ENCODE results near the gene SMO.
"Not testable (repeated sequence)": the region's sequence is repeated elsewhere in the genome, so short reads cannot be mapped to it uniquely, and the experiment has no call there.

SMO gene

GRCh38 chr7:129170441-129171021 lies 17.9 kb upstream of the SMO start:
- H4K20me1 ChIP-seq (ENCODE audit: control insufficient read depth, insufficient read depth, low read depth, low read length) = no peaks in the 10 kb centered on the region
- peaks cover 35% of the 10 kb centered on the region for H3K36me3 ChIP-seq (ENCODE audit: control insufficient read depth, low read length)
- H3K9me3 ChIP-seq (ENCODE audit: control insufficient read depth, insufficient read depth, low read length) = no peaks in the 10 kb centered on the region
- H3K4me3 ChIP-seq (ENCODE audit: low read length) = peak overlapping the region; percentile 77
- TF ChIP-seq EZH2phosphoT487 (IDR thresholded peaks at IDR 0.05; ENCODE audit: borderline replicate concordance, low read length) = no peak
- TF ChIP-seq, protein P1, sequence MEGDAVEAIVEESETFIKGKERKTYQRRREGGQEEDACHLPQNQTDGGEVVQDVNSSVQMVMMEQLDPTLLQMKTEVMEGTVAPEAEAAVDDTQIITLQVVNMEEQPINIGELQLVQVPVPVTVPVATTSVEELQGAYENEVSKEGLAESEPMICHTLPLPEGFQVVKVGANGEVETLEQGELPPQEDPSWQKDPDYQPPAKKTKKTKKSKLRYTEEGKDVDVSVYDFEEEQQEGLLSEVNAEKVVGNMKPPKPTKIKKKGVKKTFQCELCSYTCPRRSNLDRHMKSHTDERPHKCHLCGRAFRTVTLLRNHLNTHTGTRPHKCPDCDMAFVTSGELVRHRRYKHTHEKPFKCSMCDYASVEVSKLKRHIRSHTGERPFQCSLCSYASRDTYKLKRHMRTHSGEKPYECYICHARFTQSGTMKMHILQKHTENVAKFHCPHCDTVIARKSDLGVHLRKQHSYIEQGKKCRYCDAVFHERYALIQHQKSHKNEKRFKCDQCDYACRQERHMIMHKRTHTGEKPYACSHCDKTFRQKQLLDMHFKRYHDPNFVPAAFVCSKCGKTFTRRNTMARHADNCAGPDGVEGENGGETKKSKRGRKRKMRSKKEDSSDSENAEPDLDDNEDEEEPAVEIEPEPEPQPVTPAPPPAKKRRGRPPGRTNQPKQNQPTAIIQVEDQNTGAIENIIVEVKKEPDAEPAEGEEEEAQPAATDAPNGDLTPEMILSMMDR (IDR thresholded peaks at IDR 0.05; ENCODE audit: low read depth, low read length, poor library complexity, severe bottlenecking) = no peak
- no peaks in the 10 kb centered on the region for H3K9me2 ChIP-seq (replicated peaks; ENCODE audit: control insufficient read depth, low read length)
- H3K79me2 ChIP-seq (ENCODE audit: control insufficient read depth, low read length) = no peaks in the 10 kb centered on the region
- peaks cover 20% of the 10 kb centered on the region for H3F3A ChIP-seq (ENCODE audit: control insufficient read depth, insufficient read depth)
- peak overlapping the region; percentile 81 for H3K27ac ChIP-seq (ENCODE audit: low read depth, low read length)
- peak overlapping the region; percentile 98 for H3K4me2 ChIP-seq (ENCODE audit: low read length)
- H3K27me3 ChIP-seq (ENCODE audit: control insufficient read depth, low read length) = no peaks in the 10 kb centered on the region
- peaks cover 33% of the 10 kb centered on the region for H3K4me1 ChIP-seq (ENCODE audit: control insufficient read depth, low read length)

DNA sequence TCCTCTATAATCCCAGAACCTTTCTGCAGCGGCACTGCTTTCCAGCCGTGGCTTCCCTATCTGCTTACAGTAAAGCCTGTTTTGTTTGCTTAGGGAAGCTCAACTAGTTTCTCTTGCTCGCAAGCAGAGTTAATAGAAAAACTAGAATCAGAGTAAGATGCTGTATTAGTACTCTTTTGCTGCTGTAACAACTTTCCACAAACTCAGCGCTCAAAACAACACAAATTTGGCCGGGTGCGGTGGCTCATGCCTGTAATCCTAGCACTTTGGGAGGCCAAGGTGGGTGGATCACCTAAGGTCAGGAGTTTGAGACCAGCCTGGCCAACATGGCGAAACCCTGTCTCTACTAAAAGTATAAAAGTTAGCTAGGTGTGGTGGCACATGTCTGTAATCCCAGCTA lies 14.6 kb upstream of the SMO start:
- not testable (repeated sequence) for H3K36me3 ChIP-seq (ENCODE audit: control insufficient read depth, low read length); H3K27me3 ChIP-seq (ENCODE audit: control insufficient read depth, low read length); H4K20me1 ChIP-seq (ENCODE audit: control insufficient read depth, insufficient read depth, low read depth, low read length); H3K79me2 ChIP-seq (ENCODE audit: control insufficient read depth, low read length); H3K4me2 ChIP-seq (ENCODE audit: low read length); H3K9me3 ChIP-seq (ENCODE audit: control insufficient read depth, insufficient read depth, low read length); H3K9me2 ChIP-seq (replicated peaks; ENCODE audit: control insufficient read depth, low read length); H3K27ac ChIP-seq (ENCODE audit: low read depth, low read length); H3K4me3 ChIP-seq (ENCODE audit: low read length)
- peaks cover 17% of the 10 kb centered on the region for H3K4me1 ChIP-seq (ENCODE audit: control insufficient read depth, low read length)
- peaks cover 12% of the 10 kb centered on the region for H3F3A ChIP-seq (ENCODE audit: control insufficient read depth, insufficient read depth)

DNA sequence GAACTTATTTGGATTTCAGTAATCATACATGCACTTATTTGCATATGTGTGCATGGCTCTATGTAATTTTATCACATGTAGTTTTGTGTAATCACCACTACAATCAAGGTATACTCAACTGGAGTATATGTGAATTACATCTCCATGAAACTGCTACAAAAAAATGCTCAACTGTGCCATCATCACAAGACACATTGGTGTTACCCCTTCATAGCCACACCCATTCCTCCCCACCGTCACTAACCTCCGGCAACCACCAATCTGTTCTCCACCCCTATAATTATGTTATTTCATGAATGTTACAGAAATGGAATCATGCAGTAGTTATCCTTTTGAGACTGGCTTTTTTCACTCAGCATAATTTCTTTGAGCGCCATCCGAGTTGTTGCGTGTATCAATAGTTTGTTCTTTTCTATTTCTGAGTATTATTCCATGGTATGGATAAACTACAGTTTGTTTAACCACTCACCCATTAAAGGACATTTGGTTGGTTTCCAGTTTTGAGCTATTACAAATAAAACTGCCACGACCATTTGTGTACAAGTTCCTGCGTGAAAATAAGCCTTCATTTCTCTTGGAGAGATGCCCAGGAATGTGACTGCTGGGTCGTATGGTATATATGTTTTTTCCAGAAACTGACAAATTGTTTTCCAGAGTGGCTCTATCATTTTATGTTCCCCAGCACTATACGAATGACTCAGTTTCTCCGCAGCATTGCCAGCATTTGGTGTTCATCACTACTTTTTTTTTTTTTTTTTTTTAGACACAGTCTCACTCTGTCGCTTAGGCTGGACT lies 11.3 kb upstream of the SMO start:
- Histone ChIP-seq H3K36me3 (ENCODE audit: control insufficient read depth, low read length) (no peaks in the 10 kb centered on the region), H4K20me1 (ENCODE audit: control insufficient read depth, insufficient read depth, low read depth, low read length) (no peaks in the 10 kb centered on the region), H3K27me3 (ENCODE audit: control insufficient read depth, low read length) (0 out of 2 replicates have a peak, but pooled peaks cover 3% of the 10 kb centered on the region), H3K79me2 (ENCODE audit: control insufficient read depth, low read length) (no peaks in the 10 kb centered on the region), H3K4me1 (ENCODE audit: control insufficient read depth, low read length) (no peaks in the 10 kb centered on the region), H3K9me3 (ENCODE audit: control insufficient read depth, insufficient read depth, low read length) (no peaks in the 10 kb centered on the region), H3K4me2 (ENCODE audit: low read length) (no peak overlapping the region), H3K4me3 (ENCODE audit: low read length) (no peak overlapping the region), H3K9me2 (replicated peaks; ENCODE audit: control insufficient read depth, low read length) (no peaks in the 10 kb centered on the region), H3F3A (ENCODE audit: control insufficient read depth, insufficient read depth) (no peaks in the 10 kb centered on the region), H3K27ac (ENCODE audit: low read depth, low read length) (no peak overlapping the region)
- TF ChIP-seq, protein P1 (IDR thresholded peaks at IDR 0.05; ENCODE audit: low read depth, low read length, poor library complexity, severe bottlenecking) = no peak
- TF ChIP-seq EZH2phosphoT487 (IDR thresholded peaks at IDR 0.05; ENCODE audit: borderline replicate concordance, low read length) = no peak

DNA sequence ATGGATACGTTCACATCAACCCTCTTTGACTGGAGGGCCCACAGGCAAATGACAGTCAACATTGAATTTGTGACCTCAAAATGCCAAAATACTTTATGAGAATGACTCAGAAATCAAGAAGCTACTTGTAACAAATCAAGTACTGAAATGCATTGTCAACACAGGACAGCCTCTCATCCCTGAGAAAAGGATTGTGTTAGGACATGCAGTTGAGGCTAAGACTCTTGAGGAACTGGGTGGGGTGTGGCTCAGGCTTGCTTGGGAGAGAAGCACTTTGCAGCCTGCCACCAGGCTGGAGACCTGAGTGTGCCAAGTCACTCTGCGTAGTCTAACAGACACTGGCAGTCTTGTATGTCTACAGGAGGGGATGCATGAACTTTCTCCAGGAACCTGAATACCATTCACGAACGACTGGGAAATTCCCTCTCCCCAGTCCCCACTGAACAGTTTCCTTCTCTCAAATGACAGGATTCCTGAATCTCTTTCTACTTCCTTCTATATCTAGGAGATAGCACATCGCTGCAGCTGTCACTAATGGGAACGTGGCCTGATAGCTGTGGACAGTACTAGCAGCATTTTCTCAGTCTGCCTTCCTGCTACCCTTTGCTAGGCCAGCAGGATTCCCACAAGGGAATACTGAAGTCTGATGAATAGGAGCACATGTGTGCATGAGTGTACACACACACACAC lies 3.3 kb upstream of the SMO start:
- Histone ChIP-seq H3K79me2 (ENCODE audit: control insufficient read depth, low read length) (peaks cover 5% of the 10 kb centered on the region), H3K36me3 (ENCODE audit: control insufficient read depth, low read length) (no peaks in the 10 kb centered on the region), H3K9me3 (ENCODE audit: control insufficient read depth, insufficient read depth, low read length) (no peaks in the 10 kb centered on the region), H4K20me1 (ENCODE audit: control insufficient read depth, insufficient read depth, low read depth, low read length) (no peaks in the 10 kb centered on the region), H3K4me3 (ENCODE audit: low read length) (no peak overlapping the region), H3K4me1 (ENCODE audit: control insufficient read depth, low read length) (peaks cover 39% of the 10 kb centered on the region), H3K27ac (ENCODE audit: low read depth, low read length) (no peak overlapping the region), H3K4me2 (ENCODE audit: low read length) (no peak overlapping the region), H3F3A (ENCODE audit: control insufficient read depth, insufficient read depth) (peaks cover 12% of the 10 kb centered on the region), H3K9me2 (replicated peaks; ENCODE audit: control insufficient read depth, low read length) (no peaks in the 10 kb centered on the region), H3K27me3 (ENCODE audit: control insufficient read depth, low read length) (peaks cover 21% of the 10 kb centered on the region)
- TF ChIP-seq, protein P1 (IDR thresholded peaks at IDR 0.05; ENCODE audit: low read depth, low read length, poor library complexity, severe bottlenecking) = no peak
- TF ChIP-seq EZH2phosphoT487 (IDR thresholded peaks at IDR 0.05; ENCODE audit: borderline replicate concordance, low read length) = no peak
